ENCODE data around the gene TNKS1BP1.

The TNKS1BP1 gene

DNA sequence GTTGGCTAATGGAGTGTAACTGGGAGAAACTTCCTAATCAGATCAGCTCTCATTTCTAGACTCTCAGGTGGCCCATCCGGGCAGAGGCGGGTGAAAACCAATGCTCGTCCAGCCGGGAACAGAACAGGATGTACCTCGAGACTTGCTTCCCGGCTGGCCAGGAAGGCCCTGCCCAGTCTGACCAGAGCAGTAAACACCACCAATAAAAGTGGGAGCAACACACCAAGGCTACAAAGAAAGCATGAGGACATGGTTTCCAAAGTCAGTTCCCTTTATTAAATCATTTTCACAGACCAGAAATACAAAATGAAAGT, 940 bp upstream of the TNKS1BP1 start:
- TF ChIP-seq, protein P1, sequence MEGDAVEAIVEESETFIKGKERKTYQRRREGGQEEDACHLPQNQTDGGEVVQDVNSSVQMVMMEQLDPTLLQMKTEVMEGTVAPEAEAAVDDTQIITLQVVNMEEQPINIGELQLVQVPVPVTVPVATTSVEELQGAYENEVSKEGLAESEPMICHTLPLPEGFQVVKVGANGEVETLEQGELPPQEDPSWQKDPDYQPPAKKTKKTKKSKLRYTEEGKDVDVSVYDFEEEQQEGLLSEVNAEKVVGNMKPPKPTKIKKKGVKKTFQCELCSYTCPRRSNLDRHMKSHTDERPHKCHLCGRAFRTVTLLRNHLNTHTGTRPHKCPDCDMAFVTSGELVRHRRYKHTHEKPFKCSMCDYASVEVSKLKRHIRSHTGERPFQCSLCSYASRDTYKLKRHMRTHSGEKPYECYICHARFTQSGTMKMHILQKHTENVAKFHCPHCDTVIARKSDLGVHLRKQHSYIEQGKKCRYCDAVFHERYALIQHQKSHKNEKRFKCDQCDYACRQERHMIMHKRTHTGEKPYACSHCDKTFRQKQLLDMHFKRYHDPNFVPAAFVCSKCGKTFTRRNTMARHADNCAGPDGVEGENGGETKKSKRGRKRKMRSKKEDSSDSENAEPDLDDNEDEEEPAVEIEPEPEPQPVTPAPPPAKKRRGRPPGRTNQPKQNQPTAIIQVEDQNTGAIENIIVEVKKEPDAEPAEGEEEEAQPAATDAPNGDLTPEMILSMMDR (conservative IDR thresholded peaks at IDR 0.05; ENCODE audit: control insufficient read depth, insufficient read depth, low read depth, low read length): no peak
- peak overlapping the region; percentile 61 for H3K4me3 ChIP-seq (ENCODE audit: control insufficient read depth, low read depth, low read length)
- no peak for DNase-seq (ENCODE audit: low read depth)

DNA sequence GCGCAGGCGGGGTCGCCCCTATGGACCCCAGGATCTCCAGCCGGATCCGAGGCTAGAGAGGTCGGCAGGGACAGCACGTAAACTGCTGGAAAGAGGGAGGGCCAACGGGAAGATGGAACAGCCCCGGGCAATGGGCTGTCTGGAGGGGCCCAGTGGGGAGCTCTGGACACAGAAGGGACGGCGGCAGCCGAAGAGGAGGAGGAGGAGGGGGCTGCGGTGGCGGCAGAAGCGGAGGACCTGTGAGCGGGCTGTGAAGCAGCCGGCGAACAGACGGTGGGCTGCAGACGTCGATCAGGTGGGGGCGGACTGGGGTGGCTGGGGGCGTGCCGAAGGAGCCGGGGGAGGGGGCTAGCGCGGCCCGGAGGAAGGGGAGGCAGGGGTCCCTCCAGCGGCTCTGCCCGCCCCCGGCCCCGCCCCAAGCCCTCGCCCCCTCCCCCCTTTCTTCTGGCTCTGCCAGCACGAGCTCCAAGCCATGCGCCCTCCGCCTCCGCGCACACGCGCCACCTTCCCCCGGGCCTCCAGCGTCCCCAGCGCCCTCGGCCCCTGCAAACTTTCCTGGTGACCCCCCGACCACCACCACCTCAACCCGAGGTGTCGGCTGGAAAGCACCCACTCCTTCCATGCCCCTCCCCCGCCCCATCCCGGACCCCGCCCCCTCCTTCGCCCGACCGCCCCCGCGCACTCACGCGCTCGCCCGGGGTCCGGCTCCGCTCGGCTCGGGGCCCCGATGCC, 432 bp downstream of the TNKS1BP1 start:
- H3K4me3 ChIP-seq (ENCODE audit: control insufficient read depth, low read depth, low read length): peak overlapping the region; percentile 67
- TF ChIP-seq, protein P1 (conservative IDR thresholded peaks at IDR 0.05; ENCODE audit: control insufficient read depth, insufficient read depth, low read depth, low read length): no peak
- peak; percentile 50 for DNase-seq (ENCODE audit: low read depth)

DNA sequence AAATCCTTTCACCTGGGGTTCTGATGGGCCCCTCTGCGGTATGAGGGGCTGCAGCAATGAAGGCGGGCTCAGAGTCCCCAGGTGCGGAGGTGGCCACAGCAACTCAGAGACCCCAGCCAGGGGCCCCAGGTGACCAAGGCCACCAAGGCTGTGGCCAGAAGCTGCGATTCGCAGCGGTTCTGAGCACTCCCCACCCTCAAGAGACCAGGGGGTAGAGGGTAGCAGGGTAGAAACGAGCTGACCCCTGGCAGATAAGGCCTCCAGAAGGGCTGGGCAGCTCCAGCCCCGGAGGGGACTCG, 948 bp downstream of the TNKS1BP1 start:
- peak overlapping the region; percentile 67 for H3K4me3 ChIP-seq (ENCODE audit: control insufficient read depth, low read depth, low read length)
- DNase-seq (ENCODE audit: low read depth): no peak
- TF ChIP-seq, protein P1 (conservative IDR thresholded peaks at IDR 0.05; ENCODE audit: control insufficient read depth, insufficient read depth, low read depth, low read length): no peak

DNA sequence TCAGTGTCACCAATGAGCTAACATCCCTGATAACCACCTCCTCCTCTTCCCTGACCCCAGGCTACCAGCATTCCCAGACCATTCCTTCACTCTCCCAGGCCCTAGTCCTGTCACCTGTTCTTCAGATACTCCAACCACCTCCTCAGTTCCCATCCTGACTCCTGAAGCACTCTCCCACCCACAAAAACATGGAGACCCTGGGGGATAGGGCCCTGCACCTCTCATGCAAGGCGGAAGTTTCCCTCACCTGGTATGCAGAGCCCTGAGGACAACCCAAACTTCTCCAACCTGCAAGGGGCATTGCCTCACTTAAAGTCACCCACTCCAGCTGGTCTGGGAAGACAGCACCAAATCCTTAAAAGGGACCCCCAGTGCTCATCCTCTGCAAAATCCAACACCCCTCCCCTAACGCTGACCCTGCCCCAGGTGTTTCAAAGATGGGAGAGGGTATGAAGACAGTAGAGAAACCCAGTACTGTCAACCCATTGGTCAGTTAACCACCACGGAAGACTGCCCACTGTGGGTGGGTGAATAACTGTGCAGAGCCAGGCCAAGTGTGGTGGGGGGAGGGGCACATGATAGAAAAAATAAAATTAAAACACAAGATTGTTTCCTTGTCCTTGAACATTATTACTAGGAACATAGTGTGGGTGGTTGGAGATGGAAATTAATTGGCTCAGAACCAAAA, 1.4 kb downstream of the TNKS1BP1 start:
- TF ChIP-seq, protein P1 (conservative IDR thresholded peaks at IDR 0.05; ENCODE audit: control insufficient read depth, insufficient read depth, low read depth, low read length): peak; percentile 11
- DNase-seq (ENCODE audit: low read depth): peak; percentile 48
- H3K4me3 ChIP-seq (ENCODE audit: control insufficient read depth, low read depth, low read length): peak overlapping the region; percentile 67

DNA sequence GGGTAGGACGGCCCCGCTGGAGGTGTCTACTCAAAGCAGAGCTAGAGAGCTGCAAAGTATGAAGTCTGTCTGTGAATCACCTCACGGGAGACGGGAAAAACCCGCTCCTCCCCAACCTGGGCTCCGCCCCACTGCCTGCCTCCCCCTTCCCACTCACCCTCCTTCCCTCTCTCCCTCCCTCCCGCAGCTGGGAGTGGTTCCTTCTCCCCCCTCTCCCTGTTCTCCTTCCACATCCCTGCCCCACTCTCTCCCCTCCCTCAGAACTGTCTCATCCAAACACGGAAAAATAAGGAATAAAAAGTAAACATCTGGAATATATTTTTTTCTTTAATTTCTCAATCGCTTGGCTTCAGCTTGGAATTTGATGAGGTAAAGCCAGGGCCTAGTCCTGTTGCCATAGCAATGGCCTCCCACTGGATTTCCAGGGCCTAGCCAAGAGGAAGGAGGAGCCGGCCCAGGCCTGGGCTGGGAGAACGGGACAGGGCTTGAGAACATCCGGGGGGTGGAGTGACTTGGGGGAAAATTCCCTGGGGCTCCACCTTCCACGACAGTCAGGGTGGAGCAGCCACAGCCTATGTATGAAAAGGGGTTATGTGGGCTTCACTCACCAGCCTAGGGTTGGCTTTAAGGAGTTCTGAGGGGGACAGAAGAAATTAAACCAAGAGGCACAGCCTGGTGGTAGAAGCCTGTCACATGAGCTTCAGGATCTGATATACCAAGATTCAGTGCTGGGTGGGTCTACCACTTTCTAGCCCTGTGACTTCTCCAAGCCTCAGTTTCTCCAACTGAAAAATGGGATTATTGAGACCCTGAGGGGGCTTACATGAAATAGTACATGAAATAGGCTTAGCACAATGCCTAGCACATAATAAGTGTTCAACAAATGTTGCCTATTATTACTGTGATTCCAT, 2.2 kb downstream of the TNKS1BP1 start:
- H3K4me3 ChIP-seq (ENCODE audit: control insufficient read depth, low read depth, low read length): peak overlapping the region; percentile 67
- TF ChIP-seq, protein P1 (conservative IDR thresholded peaks at IDR 0.05; ENCODE audit: control insufficient read depth, insufficient read depth, low read depth, low read length): no peak
- DNase-seq (ENCODE audit: low read depth): peak; percentile 99

DNA sequence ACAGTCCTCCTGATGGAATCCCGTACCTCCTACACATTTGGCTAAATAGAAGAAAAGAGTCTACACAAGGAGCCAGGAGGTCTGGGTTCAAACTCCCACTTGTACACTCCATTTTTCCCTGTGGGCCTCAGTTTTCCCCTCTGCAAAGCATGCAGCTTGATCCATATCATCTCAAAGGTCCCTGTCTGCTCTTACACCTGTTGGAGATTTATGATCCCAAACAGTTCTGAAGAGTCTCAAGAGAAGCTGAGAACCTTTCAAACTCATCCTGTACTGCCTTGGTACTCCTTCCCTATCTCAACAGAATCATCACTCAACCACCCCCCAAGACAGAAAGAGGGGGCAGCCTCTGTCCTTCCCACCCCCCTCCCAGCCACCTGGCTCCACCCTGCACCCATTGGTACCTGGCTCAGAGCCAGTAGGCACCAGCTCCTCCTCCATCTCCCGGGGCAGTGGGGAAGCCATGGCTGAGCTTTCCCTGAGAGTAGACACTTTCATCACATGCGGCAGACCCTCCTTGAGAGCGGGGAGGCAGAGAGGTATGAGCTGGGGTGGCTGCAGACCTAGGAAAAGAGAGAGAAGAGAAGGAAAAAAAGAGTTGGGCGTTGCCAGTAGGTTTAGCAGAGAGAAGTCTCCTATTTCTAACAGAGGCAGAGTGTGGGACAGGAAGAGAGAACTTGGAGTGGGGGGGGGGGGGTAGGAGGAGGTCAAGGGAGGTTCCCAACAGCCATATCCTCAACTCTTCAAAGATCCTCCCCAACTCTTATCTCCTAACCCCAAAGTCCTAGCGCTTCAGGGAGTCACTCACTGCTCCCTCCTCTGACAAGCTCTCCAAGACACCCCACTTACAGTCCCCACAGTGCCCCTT, 3.1 kb downstream of the TNKS1BP1 start:
- no peak for DNase-seq (ENCODE audit: low read depth)
- H3K4me3 ChIP-seq (ENCODE audit: control insufficient read depth, low read depth, low read length): peak overlapping the region; percentile 67
- TF ChIP-seq, protein P1 (conservative IDR thresholded peaks at IDR 0.05; ENCODE audit: control insufficient read depth, insufficient read depth, low read depth, low read length): no peak

All from fibroblast of mammary gland (primary cell).